Fibroblast of villous mesenchyme (primary cell): ENCODE data around the gene MSL2. TPM values are rescaled to one million over a fixed set of nuclear protein-coding genes. Genes with fewer than 3 reads are reported as not detected.
A peak's percentile ranks its signal among the peaks of the same experiment; 100 is the strongest.
"Not testable (repeated sequence)": the region's sequence is repeated elsewhere in the genome, so short reads cannot be mapped to it uniquely, and the experiment has no call there.

Source experiments
- DNase-seq: peaks from one replicate; pipeline ENCODE4 v3.0.0-alpha.2; 2010; ENCODE audit warnings: low read depth
- H3K4me3 ChIP-seq: 2 replicates; pipeline ENCODE4 v1.5.1; 2011; ENCODE audit warnings: low read depth, mild to moderate bottlenecking, low read length
- CTCF ChIP-seq: IDR thresholded peaks from 2 replicates; pipeline ENCODE4 v1.5.1; 2012; ENCODE audit warnings: low read depth, mild to moderate bottlenecking, low read length; ENCODE audit not compliant: insufficient read depth
- total RNA-seq: library from RNA; depleted of rRNA; stranded (reverse); fragments of >200 nt; gene quantifications from 2 replicates; pipeline ENCODE4 v1.2.3, GENCODE V29; 2012

The MSL2 gene
- total RNA-seq, 1 donor, result 22.0 TPM

- TF ChIP-seq CTCF, result no peak
- no peak overlapping the region for H3K4me3 ChIP-seq
- no peak for DNase-seq
Measured at GRCh38 chr3:136134091-136134490, 62.0 kb downstream of the MSL2 start.

- not testable (repeated sequence) for H3K4me3 ChIP-seq, DNase-seq
Measured at GRCh38 chr3:136131647-136132046, 64.5 kb downstream of the MSL2 start.

GRCh38 chr3:136122006-136122405 is 74.1 kb downstream of the MSL2 start:
- H3K4me3 ChIP-seq, result no peak overlapping the region
- TF ChIP-seq CTCF, result no peak
- DNase-seq, result no peak

GRCh38 chr3:136120373-136121348 is 75.5 kb downstream of the MSL2 start:
- TF ChIP-seq CTCF, result no peak
- no peak overlapping the region for H3K4me3 ChIP-seq
- DNase-seq, result peak; percentile 58

GRCh38 chr3:136119783-136120182 is 76.4 kb downstream of the MSL2 start:
- not testable (repeated sequence) for DNase-seq, H3K4me3 ChIP-seq

GRCh38 chr3:136119332-136119731 is 76.8 kb downstream of the MSL2 start:
- DNase-seq, H3K4me3 ChIP-seq: not testable (repeated sequence)

GRCh38 chr3:136114421-136114820 is 81.7 kb downstream of the MSL2 start:
- peak; percentile 19 for DNase-seq
- no peak for TF ChIP-seq CTCF
- no peak overlapping the region for H3K4me3 ChIP-seq

GRCh38 chr3:136110481-136110880 is 85.7 kb downstream of the MSL2 start:
- TF ChIP-seq CTCF, result no peak
- no peak overlapping the region for H3K4me3 ChIP-seq
- DNase-seq, result no peak
